Measurements from ENCODE around the gene PDE6G. TPM values are rescaled to one million over a fixed set of nuclear protein-coding genes. Genes with fewer than 3 reads are reported as not detected.

The PDE6G gene
- total RNA-seq, 1 experiment from 2014 or later = not detected

DNA sequence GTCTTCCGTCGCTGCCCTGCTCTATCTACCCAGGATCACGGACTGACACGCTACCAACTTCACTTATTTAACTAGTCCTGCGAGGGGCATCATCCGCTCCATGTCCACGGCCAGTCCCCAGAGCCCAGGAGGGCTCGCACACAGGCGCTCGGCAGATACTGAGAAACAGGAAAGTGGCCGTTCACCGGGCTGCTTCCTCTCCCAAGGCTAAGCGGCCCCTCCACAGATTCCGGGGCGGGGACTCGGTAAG is 9.7 kb upstream of the PDE6G start:
- in situ Hi-C loops (cut with HindIII; ENCODE audit: low sequenced_read_pairs) = no loop called here
- no peak for DNase-seq (ENCODE audit: low spot score)

DNA sequence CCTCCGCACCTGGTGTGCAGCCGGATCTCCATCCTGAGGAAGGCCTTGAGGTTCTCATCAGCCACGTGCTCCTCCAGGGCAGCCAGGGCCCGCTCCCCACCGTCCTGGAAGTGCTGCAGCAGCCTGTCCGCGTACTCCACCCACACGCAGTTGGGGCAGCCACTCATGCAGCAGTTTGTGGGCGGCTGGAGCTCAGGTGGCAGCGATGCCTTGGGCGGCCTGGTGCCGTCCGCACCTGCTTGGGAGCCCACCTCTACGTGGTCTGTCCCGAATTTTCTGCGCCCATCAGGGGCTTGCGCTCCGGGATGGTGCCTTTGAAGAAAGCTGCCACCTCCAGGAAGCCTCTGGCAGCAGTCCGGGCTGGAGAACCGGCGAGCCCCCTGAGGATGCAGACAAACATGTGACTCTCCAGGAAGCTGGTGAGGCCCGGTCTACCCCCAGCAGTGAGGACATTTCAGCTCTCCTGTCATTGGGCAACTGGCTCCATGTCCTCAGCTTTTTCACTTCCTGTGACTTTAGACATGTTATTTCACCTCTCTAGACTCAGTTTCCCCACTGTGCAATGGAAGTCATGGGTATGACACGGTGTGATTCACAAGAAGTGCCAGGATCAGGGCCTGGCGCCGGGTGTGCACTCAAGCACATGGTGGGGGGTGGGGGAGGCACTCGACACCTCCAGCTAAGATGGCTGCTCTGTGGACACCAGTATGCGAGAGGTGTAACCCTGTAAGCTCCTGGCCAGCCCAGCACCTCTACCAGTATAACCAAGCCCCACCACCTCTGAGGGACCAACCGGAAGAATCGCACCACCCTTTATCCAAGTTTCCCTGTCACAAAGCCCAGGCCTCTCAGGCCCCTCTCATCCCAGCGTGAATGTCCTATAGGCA is 9.1 kb upstream of the PDE6G start:
- DNase-seq (ENCODE audit: low spot score) = peak; percentile 17
- in situ Hi-C loops (cut with HindIII; ENCODE audit: low sequenced_read_pairs) = no loop called here

DNA sequence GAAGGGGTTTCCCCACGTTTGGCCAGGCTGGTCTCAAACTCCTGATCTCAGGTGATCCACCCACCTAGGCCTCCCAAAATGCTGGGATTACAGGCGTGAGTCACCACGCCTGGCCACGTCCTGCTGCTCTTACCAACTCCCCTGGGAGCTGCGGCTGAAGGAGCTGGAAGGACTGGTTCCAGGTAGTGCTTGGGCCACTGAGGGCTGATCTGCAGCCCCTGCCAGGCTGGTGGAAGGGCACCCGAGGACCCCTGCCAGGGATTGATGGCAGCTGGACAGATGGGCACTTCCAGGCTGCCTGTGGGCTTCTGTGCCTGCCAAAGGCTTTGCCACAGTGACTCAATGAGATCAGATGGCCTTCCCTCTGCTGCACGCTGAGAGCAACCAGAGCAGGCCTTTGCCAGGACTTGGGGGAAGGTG is 7.7 kb upstream of the PDE6G start:
- no peak for DNase-seq (ENCODE audit: low spot score)
- in situ Hi-C loops (cut with HindIII; ENCODE audit: low sequenced_read_pairs) = no loop called here

DNA sequence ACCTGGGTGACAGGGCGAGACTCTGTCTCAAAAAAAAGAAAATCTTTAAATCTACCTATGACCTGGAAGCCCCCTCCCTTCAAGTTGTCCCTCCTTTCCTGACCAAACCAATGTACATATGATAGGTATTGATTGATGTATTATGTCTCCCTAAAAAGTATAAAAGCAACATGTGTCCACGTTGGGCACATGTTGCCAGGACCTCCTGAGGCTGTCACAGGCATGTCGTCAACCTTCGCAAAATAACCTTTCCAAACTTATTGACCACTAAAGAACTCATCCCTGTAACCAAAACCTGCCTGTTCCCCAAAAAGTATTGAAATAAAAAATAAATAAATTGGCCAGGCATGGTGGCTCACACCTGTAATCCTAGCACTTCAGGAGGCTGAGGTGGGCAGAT is 5.7 kb upstream of the PDE6G start:
- in situ Hi-C loops (cut with HindIII; ENCODE audit: low sequenced_read_pairs) = no loop called here
- DNase-seq (ENCODE audit: low spot score) = no peak

DNA sequence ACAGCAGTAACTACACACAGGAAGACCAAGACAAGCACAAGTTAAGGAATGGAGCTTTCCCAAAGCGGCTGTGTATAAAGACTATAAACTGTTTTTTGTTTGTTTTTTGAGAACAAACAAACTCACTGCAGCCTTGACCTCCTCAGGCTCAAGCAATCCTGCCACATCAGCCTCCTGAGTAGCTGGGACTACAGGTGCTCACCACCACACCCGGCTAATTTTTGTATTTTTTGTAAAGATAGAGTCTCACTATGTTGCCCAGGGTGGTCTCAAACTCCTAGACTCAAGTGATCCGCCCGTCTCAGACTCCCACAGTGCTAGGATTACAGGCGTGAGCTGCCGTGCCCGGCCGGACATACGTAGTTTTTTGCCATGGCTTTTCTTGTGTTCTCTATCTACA is 4.1 kb upstream of the PDE6G start:
- DNase-seq (ENCODE audit: low spot score) = no peak
- in situ Hi-C loops (cut with HindIII; ENCODE audit: low sequenced_read_pairs) = no loop called here

DNA sequence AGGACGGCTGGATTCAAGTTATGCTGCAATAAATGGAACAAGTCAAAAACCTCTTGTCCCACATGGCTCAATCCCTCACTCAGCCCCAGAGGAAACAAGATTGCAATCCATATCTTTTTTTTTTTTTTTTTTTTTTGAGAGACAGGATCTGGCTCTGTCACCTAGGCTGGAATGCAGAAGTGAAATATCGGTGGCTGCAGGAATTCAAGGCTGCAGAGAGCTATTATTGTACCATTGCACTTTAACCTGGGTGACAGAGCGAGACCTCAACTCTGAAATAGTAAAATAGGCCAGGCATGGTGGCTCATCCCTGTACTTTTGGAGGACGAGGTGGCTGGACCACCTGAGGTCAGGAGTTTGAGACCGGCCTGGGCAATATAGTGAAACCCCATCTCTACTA is 2.7 kb upstream of the PDE6G start:
- in situ Hi-C loops (cut with HindIII; ENCODE audit: low sequenced_read_pairs) = no loop called here
- DNase-seq (ENCODE audit: low spot score) = no peak

DNA sequence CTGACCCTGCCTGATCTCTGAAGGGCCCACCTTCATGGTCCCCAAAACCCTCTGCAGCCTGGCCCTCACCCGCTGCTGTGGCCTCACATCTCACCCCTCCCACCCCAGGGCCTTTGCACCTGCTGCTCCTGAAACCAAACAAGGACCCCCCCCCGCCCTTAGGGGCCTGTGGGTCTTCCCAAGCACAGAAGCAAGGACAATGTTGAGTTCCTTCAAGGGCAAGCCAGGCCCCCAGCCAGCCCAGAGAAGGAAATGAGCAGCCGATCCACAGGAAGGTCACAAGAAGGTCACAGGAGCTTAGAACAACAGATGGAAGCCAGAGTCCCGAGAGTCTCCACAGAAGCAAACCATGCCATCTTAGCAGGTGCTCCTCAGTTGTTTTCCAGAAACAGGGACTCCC is 493 bp upstream of the PDE6G start:
- in situ Hi-C loops (cut with HindIII; ENCODE audit: low sequenced_read_pairs) = no loop called here
- DNase-seq (ENCODE audit: low spot score) = no peak

DNA sequence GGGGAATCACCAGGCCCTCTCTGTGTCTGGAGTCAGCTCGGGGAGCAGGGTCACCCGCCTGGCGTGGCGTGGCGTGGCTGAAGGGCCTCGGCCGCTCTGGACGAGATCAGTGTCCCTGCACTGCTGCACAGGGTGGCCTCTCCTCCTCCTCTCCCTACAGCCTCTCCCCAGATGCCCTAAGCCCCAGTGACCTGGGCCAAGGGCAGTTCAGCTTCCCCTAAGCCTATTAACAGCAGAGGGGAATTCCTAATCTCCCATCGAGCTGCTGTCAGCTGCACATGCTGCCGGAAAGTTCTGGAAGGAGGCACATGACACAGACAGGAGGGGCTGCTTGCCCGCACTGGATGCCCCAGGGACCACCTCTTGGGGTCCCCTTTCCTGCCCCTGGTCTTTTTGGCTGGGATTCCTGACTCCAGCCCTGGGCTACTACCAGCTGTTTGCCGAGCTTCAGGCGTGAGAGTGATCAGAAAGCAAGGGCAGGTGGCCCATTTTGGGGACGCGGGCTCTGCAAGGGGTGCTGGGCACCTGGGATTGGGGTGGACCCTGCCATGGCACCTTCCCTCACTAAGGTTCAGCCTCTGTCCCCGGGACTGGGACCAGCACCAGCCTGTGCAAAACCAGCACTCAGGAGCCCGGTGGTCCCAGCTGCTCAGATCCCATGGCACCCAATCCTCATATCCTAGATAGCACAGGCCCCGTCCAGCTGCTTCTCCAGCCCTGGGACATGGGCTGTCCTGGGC is 794 bp downstream of the PDE6G start:
- DNase-seq (ENCODE audit: low spot score) = no peak
- in situ Hi-C loops (cut with HindIII; ENCODE audit: low sequenced_read_pairs) = no loop called here

DNA sequence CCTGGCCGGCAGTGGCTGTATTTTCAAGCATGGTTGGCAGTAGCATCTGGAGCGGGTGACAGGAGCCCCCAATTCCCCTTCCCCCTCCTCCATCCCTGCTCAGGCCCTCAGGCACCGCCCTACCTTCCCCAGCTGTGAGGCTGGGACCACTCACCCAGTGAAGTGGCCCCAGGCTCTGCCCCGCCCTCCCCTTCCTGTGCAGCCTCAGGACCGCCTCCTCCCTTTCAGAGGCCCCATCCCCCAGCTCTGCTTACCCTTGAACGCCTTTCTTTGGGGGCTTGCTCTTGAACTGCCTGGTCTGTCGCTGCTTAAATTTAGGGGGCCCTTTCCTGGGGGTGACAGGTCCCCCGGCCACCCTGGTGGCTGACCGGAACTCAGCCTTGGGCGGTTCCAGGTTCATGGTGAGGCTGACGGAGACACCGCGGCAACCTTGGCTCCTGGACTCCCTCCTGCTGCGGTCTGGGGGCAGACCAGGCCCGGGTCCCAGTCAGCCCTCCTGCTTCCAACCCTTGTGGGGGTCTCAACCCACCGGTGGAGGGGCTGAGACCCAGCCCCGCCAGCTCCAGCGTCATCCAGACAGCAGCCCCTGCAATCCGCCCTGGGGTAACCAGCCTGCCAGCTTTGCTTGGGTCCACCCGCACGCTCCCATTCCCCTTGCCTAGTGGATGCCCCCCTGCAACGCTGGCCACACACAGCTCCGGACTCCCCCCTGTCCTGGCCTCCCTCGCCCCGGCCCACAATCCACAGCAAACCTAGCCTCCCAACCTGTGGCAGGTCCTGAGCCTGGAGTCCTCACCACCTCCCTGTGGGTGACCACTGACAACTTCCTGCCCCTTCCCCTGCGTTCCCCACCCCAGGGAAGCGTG is 3.2 kb downstream of the PDE6G start:
- DNase-seq (ENCODE audit: low spot score) = no peak
- in situ Hi-C loops (cut with HindIII; ENCODE audit: low sequenced_read_pairs) = no loop called here

DNA sequence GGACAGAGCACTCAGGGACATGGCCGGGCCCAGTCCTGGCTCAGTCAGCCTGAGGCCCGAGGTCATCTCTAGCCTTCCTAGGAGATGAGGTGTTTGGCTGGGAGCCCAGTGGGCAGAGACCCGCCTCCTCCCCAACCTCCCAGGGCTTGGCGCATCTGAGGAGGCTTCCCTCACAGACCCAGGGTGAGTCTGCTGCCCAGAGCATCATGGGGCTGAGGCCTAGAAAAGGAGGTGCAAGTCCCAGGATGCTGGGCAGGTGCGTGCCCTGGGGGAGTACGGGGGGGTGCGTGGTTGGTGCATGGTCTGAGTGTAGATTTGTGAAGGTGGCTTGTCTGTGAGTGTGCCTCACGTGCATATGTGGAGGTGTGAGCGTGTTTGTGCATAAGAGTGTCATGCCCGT is 4.7 kb downstream of the PDE6G start:
- no peak for DNase-seq (ENCODE audit: low spot score)
- in situ Hi-C loops (cut with HindIII; ENCODE audit: low sequenced_read_pairs) = no loop called here

DNA sequence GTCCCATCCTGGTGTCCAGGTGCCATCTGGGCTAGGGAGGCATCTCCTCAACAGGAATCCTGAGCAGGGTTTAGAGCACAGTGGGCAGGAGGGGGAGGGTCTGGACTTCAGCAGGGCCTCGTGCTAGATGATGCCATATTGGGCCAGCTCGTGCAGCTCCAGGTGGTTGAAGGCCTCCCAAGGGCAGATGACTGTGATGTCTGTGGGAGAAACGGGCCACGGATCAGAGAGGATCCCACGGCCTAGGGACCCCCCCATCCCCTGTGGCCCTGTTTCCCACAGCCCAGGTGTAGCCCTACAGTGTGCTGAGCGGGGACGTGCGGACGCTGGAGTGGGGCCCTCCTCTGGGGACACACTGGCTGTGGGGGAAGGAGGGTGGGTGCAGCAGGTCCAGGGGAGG is 5.4 kb downstream of the PDE6G start:
- in situ Hi-C loops (cut with HindIII; ENCODE audit: low sequenced_read_pairs) = no loop called here
- DNase-seq (ENCODE audit: low spot score) = no peak

DNA sequence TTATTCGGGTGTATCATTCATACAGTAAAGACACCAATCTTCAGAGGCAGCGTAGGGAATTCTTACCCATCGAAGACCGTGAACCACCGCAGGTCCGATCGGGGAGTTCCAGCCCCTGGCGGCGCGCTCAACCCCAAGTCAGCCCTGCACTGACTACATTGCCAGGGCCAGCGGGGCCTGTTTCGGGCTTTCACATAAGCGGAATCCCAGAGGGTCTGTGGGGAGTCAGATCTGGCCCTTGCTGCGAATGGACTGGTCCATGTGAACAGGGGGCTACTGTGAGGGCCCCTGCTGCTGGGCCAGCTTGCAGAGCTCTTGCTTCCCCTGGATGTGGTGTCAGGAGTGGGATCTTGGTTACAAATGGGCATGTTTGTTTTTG is 7.6 kb downstream of the PDE6G start:
- in situ Hi-C loops (cut with HindIII; ENCODE audit: low sequenced_read_pairs) = no loop called here
- no peak for DNase-seq (ENCODE audit: low spot score)

DNA sequence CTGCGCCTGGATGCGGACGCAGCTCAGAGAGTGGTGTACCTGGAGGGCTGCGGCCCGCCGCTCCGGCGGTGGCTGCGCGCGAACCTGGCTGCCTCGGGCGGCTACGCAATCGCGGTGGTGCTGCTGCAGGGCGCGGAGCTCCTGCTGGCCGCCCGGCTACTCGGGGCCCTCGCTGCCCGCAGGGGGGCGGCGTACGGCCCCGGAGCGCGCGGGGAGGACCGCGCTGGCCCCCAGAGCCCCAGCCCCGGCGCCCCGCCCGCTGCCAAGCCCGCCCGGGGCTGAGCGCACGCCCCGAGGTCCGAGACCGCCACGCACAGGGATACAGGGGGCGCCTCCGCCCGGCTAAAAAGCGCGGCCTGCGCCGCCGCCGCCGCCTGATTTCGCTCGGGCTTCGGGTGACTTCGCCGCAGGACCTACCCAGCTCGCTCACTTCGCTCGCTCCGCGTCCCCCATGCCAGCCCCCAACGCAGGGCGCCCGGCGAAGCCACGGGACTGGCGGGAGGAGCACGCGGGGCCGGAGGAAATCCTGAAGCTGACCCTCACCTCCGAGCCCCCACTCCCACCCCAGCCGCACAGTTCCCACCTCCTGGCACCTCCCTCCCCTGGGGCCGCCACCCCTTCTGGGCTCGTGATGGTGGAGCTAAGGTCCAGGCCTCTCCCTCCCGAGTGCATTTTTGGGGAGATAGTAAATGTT is 8.2 kb downstream of the PDE6G start:
- peak; percentile 13 for DNase-seq (ENCODE audit: low spot score)
- in situ Hi-C loops (cut with HindIII; ENCODE audit: low sequenced_read_pairs) = no loop called here

DNA sequence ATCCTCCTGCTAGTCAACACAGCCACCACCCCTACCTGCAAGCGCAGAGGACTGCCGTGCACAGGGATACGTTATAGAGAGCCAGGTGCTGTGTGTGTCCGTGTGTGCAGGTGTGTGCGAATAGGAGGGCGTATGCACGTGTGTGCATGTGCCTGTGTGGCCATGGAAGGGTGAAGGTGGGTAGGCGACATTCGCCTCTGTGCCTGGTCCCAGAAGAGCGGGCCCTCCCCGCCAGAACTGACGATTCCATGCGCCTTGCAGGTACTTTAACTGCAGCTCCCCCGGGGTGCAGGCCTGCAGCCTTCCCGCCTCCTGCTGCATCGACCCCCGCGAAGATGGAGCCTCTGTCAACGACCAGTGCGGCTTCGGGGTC is 8.7 kb downstream of the PDE6G start:
- in situ Hi-C loops (cut with HindIII; ENCODE audit: low sequenced_read_pairs) = no loop called here
- no peak for DNase-seq (ENCODE audit: low spot score)

DNA sequence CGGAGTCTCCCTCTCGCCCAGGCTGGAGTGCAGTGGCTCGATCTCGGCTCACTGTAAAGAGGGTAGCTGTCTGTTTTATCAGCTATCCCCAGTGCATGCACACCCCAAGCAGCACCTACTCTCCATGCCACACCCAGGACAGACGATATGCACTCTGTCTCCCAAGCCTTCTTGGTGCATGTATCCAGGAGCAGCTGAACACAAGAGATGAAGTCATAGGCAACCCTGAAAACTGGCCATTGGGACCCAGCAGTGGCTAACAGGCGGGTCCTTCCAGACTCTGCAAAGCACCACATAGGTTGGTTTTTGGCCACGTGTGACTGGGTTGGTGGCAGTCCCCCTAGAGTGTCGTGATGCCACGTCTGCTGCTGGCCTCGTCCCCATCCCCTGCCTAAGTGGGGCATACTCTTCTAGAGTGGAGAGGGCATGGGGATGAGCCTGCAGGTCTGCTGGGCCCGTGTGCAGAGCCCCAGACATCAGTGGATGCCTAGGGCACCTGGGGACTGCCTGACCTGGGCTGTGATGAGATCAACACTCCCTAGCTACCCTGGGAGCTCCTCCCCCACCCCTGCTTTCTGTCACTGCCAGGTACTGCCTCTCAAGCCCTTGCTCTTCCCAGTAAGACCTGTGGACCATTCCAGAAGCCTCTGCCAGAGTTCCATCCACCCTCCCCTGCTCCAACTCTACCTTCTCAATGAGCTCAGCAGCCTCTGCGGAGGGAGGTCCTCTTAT is 9.3 kb downstream of the PDE6G start:
- peak; percentile 95 for DNase-seq (ENCODE audit: low spot score)
- in situ Hi-C loops (cut with HindIII; ENCODE audit: low sequenced_read_pairs) = no loop called here

DNA sequence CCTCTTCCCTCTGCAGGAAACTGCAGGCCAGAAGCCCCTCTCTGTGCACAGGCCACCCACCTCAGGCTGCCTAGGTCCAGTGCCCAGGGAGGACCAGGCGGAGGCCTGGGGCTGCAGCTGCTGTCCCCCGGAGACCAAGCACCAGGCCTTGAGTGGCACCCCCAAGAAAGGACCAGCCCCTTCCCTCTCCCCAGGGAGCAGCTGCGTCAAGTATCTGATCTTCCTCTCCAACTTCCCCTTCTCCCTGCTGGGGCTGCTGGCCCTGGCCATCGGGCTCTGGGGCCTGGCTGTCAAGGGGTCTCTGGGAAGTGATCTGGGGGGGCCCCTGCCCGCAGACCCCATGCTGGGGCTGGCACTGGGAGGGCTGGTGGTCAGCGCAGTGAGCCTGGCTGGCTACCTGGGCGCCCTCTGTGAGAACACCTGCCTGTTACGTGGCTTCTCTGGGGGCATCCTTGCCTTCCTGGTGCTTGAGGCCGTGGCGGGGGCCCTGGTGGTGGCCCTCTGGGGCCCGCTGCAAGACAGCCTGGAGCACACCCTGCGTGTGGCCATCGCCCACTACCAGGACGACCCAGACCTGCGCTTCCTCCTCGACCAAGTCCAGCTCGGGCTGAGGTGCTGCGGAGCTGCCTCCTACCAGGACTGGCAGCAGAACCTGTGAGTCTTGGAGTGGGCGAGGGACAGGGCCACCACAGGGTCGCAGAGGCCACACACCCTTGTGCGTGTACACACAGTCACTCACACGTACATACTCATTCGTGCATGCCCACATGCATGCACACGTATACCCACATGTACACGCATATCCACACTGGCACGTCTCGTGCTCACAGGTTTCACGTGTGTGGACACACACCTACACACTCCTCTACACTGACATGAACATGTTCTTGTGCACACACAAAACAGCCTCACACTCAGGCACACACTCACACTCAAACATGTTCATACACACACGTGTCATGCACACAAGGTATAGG is 11.1 kb downstream of the PDE6G start:
- in situ Hi-C loops (cut with HindIII; ENCODE audit: low sequenced_read_pairs) = no loop called here
- no peak for DNase-seq (ENCODE audit: low spot score)

DNA sequence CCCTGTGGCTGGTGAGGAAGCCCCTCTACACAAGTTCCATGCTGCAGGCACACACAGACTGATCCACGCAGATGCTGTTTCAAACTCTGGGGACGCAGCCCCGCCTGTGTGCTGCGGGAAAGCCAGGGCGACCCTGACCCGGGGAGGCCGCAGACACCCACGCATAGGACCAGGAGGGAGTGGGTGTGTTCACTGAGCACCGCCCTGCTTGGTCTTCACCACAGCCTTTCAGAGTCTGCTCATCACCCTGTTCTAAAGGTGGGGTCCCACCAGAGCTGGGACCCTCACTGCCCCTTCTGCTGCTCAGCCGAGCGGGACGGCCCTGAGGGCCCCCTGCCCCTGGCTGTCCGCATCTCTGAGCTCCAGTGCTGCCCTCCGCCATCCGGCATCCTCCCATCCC is 11.8 kb downstream of the PDE6G start:
- no peak for DNase-seq (ENCODE audit: low spot score)
- in situ Hi-C loops (cut with HindIII; ENCODE audit: low sequenced_read_pairs) = no loop called here

Measured in G401 (cell line).